SIG-M5 treated with dmso at 0.1 percent for 504 hours (cell line): ENCODE measurements around the gene ILRUN.
"Not testable (repeated sequence)": the region's sequence is repeated elsewhere in the genome, so short reads cannot be mapped to it uniquely, and the experiment has no call there.

Source experiments
- DNase-seq: peaks from one replicate; lab custom pipeline; 2025; ENCODE audit not compliant: unreplicated experiment; lab: John Stamatoyannopoulos, UW

The ILRUN gene

GRCh38 chr6:34696739-34697543, at the start of gene ILRUN:
TSS of gene ILRUN (minus strand) at chr6:34696767. CDS start at chr6:34696603, 164 bp downstream.
- DNase-seq = peak; percentile 87

- no peak for DNase-seq
These were observed 48.9 kb upstream of the ILRUN start for GRCh38 chr6:34745277-34746103.

- not testable (repeated sequence) for DNase-seq
These were observed 47.7 kb upstream of the ILRUN start for GRCh38 chr6:34744294-34744647.

- no peak for DNase-seq
These were observed 47.2 kb upstream of the ILRUN start for GRCh38 chr6:34743625-34744293.

- DNase-seq = no peak
These were observed 45.5 kb upstream of the ILRUN start for GRCh38 chr6:34742094-34742493.

- DNase-seq = no peak
These were observed 40.3 kb upstream of the ILRUN start for GRCh38 chr6:34736823-34737222.

GRCh38 chr6:34731393-34732060, 35.0 kb upstream of the ILRUN start:
- no peak for DNase-seq

- DNase-seq = no peak
These were observed 33.3 kb upstream of the ILRUN start for GRCh38 chr6:34729631-34730470.

- no peak for DNase-seq
These were observed 29.5 kb upstream of the ILRUN start for GRCh38 chr6:34726055-34726454.

GRCh38 chr6:34723203-34723602, 26.6 kb upstream of the ILRUN start:
- DNase-seq = no peak

GRCh38 chr6:34722451-34722850, 25.9 kb upstream of the ILRUN start:
- no peak for DNase-seq

GRCh38 chr6:34720160-34720559, 23.6 kb upstream of the ILRUN start:
- DNase-seq = not testable (repeated sequence)

GRCh38 chr6:34719646-34720045, 23.1 kb upstream of the ILRUN start:
- DNase-seq = not testable (repeated sequence)

GRCh38 chr6:34718976-34719375, 22.4 kb upstream of the ILRUN start:
- DNase-seq = no peak

- no peak for DNase-seq
These were observed 20.9 kb upstream of the ILRUN start for GRCh38 chr6:34717466-34717865.

- no peak for DNase-seq
These were observed 18.1 kb upstream of the ILRUN start for GRCh38 chr6:34714663-34715062.

GRCh38 chr6:34712881-34713280, 16.3 kb upstream of the ILRUN start:
- not testable (repeated sequence) for DNase-seq

- no peak for DNase-seq
These were observed 12.8 kb upstream of the ILRUN start for GRCh38 chr6:34709386-34709785.

GRCh38 chr6:34705241-34705640, 8.7 kb upstream of the ILRUN start:
- DNase-seq = no peak

- no peak for DNase-seq
These were observed 4.6 kb upstream of the ILRUN start for GRCh38 chr6:34701199-34701598.
